UCSD-AML1 (cell line): ENCODE measurements around the gene RABGAP1L.

ENCODE experiments used
- DNase-seq: peaks from one replicate; lab custom pipeline; 2025; ENCODE audit not compliant: unreplicated experiment; lab: John Stamatoyannopoulos, UW

The RABGAP1L gene

GRCh38 chr1:174902531-174903099 is 743.3 kb downstream of the RABGAP1L start:
- DNase-seq = no peak

DNA sequence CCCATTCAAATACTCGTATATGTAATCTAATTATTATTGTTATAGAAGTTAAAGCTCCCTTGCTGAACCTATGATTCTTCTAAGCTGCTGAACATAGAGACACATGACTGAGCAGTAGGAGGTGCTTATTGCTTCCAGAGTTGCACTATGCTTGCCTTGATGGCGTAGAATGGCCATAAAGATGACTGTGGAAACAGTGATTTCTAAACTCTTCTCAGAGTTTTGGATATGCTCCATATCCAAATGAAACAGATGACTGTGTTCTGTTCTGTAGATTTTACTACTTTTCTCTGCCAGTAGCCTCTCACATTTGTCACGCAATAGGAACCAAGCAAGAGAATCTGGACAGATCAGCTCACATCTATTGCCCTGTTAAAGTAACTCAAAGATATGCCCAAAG is 752.3 kb downstream of the RABGAP1L start:
- DNase-seq = no peak

- no peak for DNase-seq
Observed at GRCh38 chr1:174912264-174912663, 752.9 kb downstream of the RABGAP1L start.

GRCh38 chr1:174913225-174913903 is 754.0 kb downstream of the RABGAP1L start:
- no peak for DNase-seq

DNA sequence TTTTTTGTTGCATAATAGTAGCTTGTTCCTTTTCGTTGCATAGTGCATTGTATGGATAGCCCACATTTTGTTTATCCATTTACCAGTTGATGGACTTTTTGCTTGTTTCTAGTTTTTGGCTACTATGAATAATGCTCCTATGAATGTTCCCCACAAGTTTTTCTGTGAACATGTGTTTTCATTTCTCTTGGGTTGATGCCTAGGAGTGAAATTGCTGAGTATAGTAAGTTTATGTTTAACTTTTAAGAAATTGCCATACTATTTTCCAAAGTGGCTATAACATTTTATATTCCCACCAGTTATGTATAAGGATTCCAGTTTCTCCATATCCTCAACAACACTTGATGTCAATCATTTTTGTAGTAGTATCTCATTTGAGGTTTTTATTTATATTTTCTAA is 755.7 kb downstream of the RABGAP1L start:
- DNase-seq = no peak

- no peak for DNase-seq
Observed at GRCh38 chr1:174916846-174917245, 757.5 kb downstream of the RABGAP1L start.

- no peak for DNase-seq
Observed at GRCh38 chr1:174920093-174920492, 760.8 kb downstream of the RABGAP1L start.

- DNase-seq = no peak
Observed at GRCh38 chr1:174922121-174922520, 762.8 kb downstream of the RABGAP1L start.

GRCh38 chr1:174923820-174924219 is 764.5 kb downstream of the RABGAP1L start:
- DNase-seq = no peak

- no peak for DNase-seq
Observed at GRCh38 chr1:174928541-174928940, 769.2 kb downstream of the RABGAP1L start.

DNA sequence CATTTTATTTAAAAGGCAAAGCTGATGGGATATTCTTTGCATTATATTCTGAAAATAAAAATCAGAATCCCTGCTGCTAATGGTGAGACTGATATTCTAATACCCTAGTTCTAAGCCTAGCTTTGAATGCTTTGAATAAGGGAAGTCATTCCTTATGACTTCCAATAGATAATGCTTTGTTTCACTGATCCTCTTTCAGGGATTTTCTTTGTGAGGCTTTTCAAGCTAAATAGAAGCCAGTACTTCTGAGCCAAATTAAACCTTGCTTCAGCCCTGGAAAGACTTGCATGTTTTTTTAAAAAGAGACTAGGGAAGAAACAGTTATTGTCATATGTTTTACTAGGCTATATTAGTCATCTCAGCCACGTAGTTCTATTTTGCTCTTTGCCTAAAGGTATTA is 771.9 kb downstream of the RABGAP1L start:
- no peak for DNase-seq

GRCh38 chr1:174932587-174932986 is 773.3 kb downstream of the RABGAP1L start:
- no peak for DNase-seq

DNA sequence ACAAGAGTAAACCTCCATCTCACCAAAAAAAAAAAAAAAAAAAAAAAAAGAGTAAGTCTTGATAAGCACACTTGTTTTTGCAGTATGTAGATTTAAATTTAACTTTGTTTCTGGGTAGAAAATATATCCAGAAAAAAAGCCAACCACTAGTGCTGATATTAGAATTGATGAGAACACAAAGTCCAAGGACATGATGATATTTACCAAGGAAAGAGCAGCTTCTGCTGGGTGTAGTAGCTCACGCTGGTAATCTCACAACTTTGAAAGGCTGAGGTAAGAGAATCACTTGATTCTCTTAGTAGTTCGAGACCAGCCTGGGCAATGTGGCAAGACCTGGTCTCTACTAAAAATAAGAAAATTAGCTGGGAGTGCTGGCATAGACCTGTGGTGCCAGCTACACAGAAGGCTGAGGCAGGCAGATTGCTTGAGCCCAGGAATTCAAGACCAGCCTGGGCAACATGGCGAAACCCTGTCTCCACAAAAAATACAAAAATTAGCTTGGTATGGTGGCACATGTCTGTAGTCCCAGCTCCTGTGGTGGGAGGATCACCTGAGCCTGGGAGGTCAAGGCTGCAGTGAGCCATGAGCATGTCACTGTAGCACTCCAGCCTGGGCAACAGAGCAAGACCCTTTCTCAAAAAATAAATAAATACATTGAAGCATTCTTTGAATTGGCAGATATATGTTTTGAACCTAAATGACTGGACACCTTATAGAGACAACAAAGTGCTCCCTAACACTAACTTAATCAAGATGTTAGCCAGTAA is 776.8 kb downstream of the RABGAP1L start:
- DNase-seq = no peak

DNA sequence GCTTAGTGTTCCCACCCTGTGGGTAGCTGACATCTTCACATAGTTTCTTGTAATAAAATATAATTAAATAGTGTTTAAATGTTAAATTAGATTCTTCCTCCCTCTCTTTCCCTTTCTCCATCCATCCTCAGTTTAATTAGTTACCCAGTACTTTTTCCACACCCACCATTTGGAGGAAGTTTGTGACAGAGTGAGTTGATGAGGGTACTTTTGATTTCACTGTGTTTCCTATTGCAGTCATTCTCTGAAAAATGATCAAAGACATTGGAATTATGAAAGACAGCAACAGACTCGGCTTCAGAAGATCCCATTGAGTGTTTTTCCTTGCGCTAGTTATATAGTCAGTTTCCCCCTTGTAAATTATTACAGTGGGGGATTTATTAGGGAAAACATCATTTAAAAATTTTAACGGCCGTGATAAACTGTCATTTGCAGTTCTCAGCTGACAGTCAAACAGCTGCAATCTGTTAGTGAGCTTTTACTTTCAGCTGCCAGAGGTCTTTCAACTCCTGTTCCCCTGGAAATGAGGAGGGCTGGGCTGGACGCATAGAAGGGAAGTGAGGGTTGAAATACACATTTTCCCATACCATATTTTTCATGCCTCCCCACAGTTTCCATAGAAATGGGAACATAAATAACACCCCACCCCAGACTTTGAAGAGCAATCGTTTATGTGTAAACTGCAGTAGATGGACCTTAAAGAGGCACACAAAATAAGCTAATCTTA is 779.1 kb downstream of the RABGAP1L start:
- DNase-seq = no peak

DNA sequence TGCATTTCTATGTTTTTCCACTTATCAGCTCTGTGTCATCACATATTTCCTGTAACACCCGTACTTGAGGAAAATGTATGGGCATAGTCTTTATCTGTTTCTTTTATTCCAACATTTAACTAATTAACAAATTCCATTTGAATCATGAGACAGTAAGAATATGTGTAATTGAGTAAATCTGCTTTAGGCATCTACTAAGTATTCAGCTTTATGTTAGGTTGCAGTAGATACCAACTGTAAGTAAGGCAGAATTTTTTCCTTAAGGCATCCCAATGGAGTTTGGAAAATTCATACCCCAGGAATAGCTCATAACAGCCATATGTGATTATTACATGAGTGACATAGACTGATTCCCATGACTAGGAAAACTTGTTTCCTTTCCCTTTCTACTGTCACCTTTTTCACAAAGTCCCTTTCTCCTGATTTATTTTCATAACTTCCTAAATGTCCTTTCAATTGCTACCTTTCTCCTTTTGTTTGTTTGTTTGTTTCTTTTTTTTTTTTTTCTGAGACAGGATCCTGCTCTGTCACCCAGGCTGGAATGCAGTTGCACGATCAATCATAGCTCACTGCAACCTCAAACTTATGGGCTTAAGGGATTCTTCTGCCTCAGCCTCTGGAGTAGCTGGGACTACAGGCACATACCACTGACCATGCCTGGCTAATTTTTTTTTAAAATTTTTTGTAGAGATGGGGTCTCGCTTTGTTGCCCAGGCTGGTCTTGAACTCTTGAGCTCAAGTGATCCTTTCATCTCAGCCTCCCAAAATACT is 780.6 kb downstream of the RABGAP1L start:
- DNase-seq = no peak

DNA sequence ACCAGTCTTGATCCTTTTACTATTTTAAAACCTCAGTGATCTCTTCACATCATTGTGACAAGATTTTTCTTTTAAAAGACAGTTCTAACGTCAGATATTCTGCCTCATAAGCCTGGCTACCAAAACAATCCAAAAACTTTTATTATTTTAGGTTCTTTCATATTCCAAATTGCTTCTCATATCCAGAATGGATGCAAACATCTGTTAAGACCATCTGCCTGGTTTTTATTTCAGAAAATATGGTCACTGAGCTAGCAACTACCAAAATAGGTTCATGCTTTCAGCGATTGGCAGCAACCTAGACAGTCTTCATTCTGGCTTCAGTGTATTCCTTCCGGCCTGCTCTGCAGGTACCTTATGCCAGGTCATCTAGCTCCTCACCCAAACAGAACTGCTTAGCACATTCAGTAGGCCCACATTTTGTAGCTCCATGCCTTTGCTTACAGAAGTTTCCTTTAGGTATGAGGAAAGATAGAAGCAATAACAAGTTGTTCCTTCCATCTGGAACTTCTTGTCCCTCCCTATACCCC is 781.4 kb downstream of the RABGAP1L start:
- DNase-seq = no peak

DNA sequence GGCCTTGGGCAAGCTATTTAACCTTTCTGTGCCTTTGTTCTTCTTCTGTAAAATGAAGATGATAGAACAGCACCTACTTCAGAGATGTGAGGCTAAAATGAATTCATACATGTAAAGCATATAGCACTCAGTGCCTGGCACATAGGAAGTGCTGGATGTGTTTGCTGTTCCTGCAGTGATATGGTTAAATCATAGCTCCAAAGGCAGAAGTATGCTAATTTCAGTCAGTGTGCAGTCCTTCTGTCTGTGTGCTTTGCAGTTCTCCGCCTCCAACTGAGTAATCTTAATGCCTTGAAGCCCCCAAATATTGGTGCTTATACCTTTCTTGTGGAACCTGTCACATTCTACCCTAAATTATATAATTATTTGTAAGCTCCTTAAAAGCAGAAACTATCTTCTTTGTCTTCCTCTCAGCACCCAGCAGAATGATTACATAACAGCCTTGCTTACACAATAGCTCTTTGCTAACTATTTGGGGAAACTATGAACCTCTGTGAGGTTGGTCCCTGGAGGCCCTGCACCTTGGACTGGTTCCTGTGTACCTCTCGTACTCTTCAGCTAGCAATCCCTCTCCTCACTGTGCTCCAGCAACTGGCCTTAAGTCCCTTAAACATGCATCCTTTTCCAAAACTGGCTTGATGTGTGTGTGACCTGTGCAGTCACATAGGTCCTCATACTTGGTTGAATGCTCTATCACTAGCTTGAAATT is 783.4 kb downstream of the RABGAP1L start:
- DNase-seq = peak; percentile 10

DNA sequence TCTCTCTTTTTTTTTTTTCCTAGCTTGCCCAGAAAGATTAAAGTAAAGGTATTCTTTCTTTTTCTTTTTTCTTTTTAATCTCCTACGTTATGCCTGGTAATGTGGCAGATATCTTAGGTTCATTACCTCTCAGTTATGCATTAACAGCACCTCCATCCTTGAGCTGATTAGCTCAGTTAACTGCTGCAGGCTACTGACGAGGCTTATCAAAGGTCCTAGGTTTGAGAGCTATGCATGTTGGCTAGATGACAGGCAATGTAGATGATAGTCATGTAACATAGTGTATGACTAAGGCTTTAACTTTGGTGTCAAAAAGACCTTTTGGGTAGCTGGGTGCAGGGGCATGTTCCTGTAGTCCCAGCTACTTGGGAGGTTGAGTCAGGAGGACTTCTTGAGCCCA is 786.7 kb downstream of the RABGAP1L start:
- no peak for DNase-seq

DNA sequence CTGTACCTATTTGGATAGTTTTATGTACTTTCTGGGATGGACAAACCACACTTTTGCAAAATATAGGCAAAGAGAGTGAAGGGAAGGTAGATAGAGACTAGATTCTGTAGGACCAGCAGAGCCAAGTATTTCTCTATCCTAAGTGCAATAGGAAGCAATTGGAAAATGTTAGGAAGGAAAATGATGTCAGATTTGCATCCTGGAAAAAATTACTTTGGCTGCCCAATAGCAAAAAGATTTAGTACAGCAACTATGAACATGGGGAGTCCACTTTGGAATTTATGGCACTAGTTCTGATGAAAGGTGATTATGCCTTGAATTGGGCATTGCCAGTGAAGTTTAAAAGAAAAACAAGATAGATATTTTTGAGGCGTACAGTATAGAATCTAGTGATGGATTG is 789.7 kb downstream of the RABGAP1L start:
- no peak for DNase-seq

- DNase-seq = no peak
Observed at GRCh38 chr1:174949645-174950044, 790.3 kb downstream of the RABGAP1L start.
